C4-2B (cell line): ENCODE data around the gene KLRG1.

Experiments used
- ZFX ChIP-seq: fragments of 450-650 bp; IDR thresholded peaks from 2 replicates; pipeline ENCODE4 v1.6.1; 2017
- TF ChIP-seq, protein P1 (sequence below): fragments of 450-650 bp; conservative IDR thresholded peaks from 2 replicates; pipeline ENCODE4 v1.5.1; 2017; ENCODE audit warnings: mild to moderate bottlenecking

DNA sequence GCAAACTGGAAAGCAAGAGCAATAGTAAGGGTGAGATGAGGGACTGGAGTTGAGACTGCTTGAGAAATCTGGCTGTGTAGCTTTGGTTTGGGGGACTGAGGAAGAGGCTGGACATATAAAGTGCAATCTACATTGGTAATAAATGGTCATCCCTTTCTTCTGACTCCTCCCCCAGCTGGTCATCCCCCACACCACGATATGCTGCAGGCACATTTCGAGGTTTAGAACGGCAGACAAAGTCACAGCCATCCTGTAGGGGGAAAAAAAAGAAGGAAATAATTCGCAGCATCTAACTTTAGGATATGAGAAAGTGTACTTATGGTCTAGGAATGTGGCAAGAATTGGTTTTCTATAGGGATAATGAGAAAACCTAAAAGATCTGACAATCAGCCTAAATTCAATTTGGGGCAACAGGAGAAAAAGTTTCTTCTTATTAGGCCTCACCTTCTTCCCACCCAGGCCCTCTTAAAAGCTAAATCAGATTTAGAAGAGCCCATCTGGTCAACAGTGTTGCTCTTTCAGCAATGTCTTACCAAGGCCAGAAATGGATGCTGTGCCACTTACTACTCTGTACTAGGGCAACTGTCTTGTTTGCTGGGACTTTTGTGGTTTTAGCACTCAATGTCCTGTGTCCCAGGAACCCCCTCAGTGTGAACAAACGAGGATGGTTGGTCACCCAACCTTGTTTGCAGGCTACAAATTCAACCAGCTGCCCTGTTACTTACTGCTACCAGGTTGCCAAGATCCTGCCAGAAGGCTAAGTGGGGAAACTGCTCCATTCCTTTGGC, 47.5 kb upstream of the KLRG1 start:
- TF ChIP-seq, protein P1, sequence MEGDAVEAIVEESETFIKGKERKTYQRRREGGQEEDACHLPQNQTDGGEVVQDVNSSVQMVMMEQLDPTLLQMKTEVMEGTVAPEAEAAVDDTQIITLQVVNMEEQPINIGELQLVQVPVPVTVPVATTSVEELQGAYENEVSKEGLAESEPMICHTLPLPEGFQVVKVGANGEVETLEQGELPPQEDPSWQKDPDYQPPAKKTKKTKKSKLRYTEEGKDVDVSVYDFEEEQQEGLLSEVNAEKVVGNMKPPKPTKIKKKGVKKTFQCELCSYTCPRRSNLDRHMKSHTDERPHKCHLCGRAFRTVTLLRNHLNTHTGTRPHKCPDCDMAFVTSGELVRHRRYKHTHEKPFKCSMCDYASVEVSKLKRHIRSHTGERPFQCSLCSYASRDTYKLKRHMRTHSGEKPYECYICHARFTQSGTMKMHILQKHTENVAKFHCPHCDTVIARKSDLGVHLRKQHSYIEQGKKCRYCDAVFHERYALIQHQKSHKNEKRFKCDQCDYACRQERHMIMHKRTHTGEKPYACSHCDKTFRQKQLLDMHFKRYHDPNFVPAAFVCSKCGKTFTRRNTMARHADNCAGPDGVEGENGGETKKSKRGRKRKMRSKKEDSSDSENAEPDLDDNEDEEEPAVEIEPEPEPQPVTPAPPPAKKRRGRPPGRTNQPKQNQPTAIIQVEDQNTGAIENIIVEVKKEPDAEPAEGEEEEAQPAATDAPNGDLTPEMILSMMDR, result no peak
- TF ChIP-seq ZFX, result no peak
